GM12878 (cell line): ENCODE results near the gene NPAS3. TPM values are rescaled to one million over a fixed set of nuclear protein-coding genes. Genes with fewer than 3 reads are reported as not detected.

Experiments used
- ATAC-seq: fragments of 200-7000 bp; cut with Tn5 transposase; 3 replicates; pipeline ENCODE4 v1.9.1; 2020; ENCODE audit warnings: mild to moderate bottlenecking, moderate library complexity
- BruUV-seq: library from RNA; stranded (reverse); fragments of 400-500 nt; replicated peaks from 2 replicates; lab custom pipeline; 2021; lab: Mats Ljungman, UMichigan
- CTCF ChIA-PET: fragments of 300-600 bp; sonication (Branson Sonifier 250); formaldehyde crosslinking; extraction: SDS; loops from one replicate; lab custom pipeline; 2021; ENCODE audit warnings: inconsistent platforms; lab: Yijun Ruan, JAX
- POLR2A ChIA-PET: fragments of 350-600 bp; formaldehyde crosslinking; extraction: SDS; loops from one replicate; lab custom pipeline; 2021; ENCODE audit warnings: inconsistent platforms; lab: Charles Lee
- RAD21 ChIA-PET: fragments of 300-600 bp; sonication (Branson Sonifier 250); formaldehyde crosslinking; loops from one replicate; lab custom pipeline; 2023; ENCODE audit warnings: antibody characterized with exemption; ENCODE audit not compliant: unreplicated experiment; lab: Charles Lee
- SMC1A ChIA-PET: fragments of 300-600 bp; sonication (Branson Sonifier 250); formaldehyde crosslinking; loops from one replicate; lab custom pipeline; 2023; ENCODE audit not compliant: unreplicated experiment, uncharacterized antibody; lab: Charles Lee
- DNase-seq: peaks from one replicate; pipeline ENCODE4 v3.0.0-alpha.2; 2011; ENCODE audit warnings: low read depth, low spot score
- FAIRE-seq: peaks from 3 replicates; lab custom pipeline; 2011; peaks lifted over from hg19 to GRCh38; lab: Jason Lieb, UNC
- H2AFZ ChIP-seq: 2 replicates; pipeline ENCODE4 v1.6.0; 2011; ENCODE audit warnings: low read depth, low read length, control low read depth; ENCODE audit not compliant: control insufficient read depth
- H3K27ac ChIP-seq: 2 replicates; pipeline ENCODE4 v1.5.1; 2011; ENCODE audit warnings: control low read depth; ENCODE audit not compliant: control insufficient read depth, insufficient read depth
- H3K27me3 ChIP-seq, 2 experiments: replicated peaks in 1 of 2; 2 replicates each; pipeline versions ENCODE4 v1.6.0 to v1.6.1; 2011; ENCODE audit warnings: low read length in 1 of 2; ENCODE audit not compliant: control insufficient read depth in 2 of 2, insufficient read depth in 2 of 2
- H3K36me3 ChIP-seq, 2 experiments: 2 replicates each; pipeline ENCODE4 v1.5.1; 2011; ENCODE audit warnings: low read length in 1 of 2; ENCODE audit not compliant: control insufficient read depth in 2 of 2, insufficient read depth in 2 of 2
- H3K4me1 ChIP-seq: 2 replicates; pipeline ENCODE4 v1.6.1; 2011; ENCODE audit warnings: mild to moderate bottlenecking, low read length, moderate library complexity, mixed read lengths; ENCODE audit not compliant: control insufficient read depth, insufficient read depth
- H3K4me2 ChIP-seq: 2 replicates; pipeline ENCODE4 v1.6.0; 2011; ENCODE audit warnings: control low read depth; ENCODE audit not compliant: control insufficient read depth, insufficient read depth
- H3K4me3 ChIP-seq: fragments of 200-600 bp; sonication (generic); 2 replicates; pipeline ENCODE4 v1.5.1; 2016
- H3K79me2 ChIP-seq: 2 replicates; pipeline ENCODE4 v1.6.0; 2011; ENCODE audit warnings: low read length; ENCODE audit not compliant: control insufficient read depth, insufficient read depth
- H3K9ac ChIP-seq: 2 replicates; pipeline ENCODE4 v1.8.0; 2011; ENCODE audit warnings: low read length, control low read depth, mixed read lengths; ENCODE audit not compliant: control insufficient read depth, insufficient read depth
- H3K9me3 ChIP-seq: replicated peaks from 3 replicates; pipeline ENCODE4 v1.5.1; 2011; ENCODE audit warnings: mild to moderate bottlenecking, low read length; ENCODE audit not compliant: control insufficient read depth, insufficient read depth
- H4K20me1 ChIP-seq: 2 replicates; pipeline ENCODE4 v1.6.0; 2011; ENCODE audit not compliant: control insufficient read depth, insufficient read depth
- BHLHE40 ChIP-seq, 2 experiments: fragments of 450-650 bp in 1 of 2; IDR thresholded peaks; 2 replicates each; pipeline ENCODE4 v1.6.1; 2011 to 2017; ENCODE audit warnings: low read depth in 2 of 2, borderline replicate concordance in 1 of 2, improper control_type of control experiment in 1 of 2, low read length in 1 of 2, mild to moderate bottlenecking in 1 of 2
- CREM ChIP-seq: IDR thresholded peaks from 2 replicates; pipeline ENCODE4 v1.6.1; 2014; ENCODE audit warnings: antibody characterized with exemption, low read depth
- EP300 ChIP-seq, 2 experiments: fragments of 150-350 bp in 1 of 2; IDR thresholded peaks; 2 replicates each; pipeline ENCODE4 v1.6.1; 2011 to 2012; ENCODE audit warnings: low read depth in 2 of 2, low read length in 2 of 2, borderline replicate concordance in 1 of 2, improper control_type of control experiment in 1 of 2, inconsistent platforms in 1 of 2; ENCODE audit not compliant: control insufficient read depth in 1 of 2
- ESRRA ChIP-seq: IDR thresholded peaks from 2 replicates; pipeline ENCODE4 v1.6.1; 2012; ENCODE audit warnings: mild to moderate bottlenecking, low read length, improper control_type of control experiment
- HDAC6 ChIP-seq: fragments of 200-600 bp; sonication (generic); IDR thresholded peaks from one replicate; pipeline ENCODE4 v1.8.0; 2017; ENCODE audit warnings: antibody characterized with exemption; ENCODE audit not compliant: unreplicated experiment
- MEF2B ChIP-seq: fragments of 450-650 bp; IDR thresholded peaks from 2 replicates; pipeline ENCODE4 v1.6.1; 2018; ENCODE audit warnings: mild to moderate bottlenecking, moderate library complexity; ENCODE audit not compliant: partially characterized antibody, poor library complexity, severe bottlenecking
- NFYB ChIP-seq: IDR thresholded peaks from 2 replicates; pipeline ENCODE4 v1.6.1; 2011; ENCODE audit warnings: low read depth, mild to moderate bottlenecking, low read length, improper control_type of control experiment, moderate library complexity; ENCODE audit not compliant: insufficient read depth
- NRF1 ChIP-seq: conservative IDR thresholded peaks from 2 replicates; pipeline ENCODE4 v1.6.1; 2011; ENCODE audit warnings: mild to moderate bottlenecking, low read depth, low read length, improper control_type of control experiment
- POU2F2 ChIP-seq: IDR thresholded peaks from 3 replicates; pipeline ENCODE4 v1.6.1; 2011; ENCODE audit warnings: low read depth, mild to moderate bottlenecking, low read length, borderline replicate concordance
- SIN3A ChIP-seq: IDR thresholded peaks from 2 replicates; pipeline ENCODE4 v1.6.1; 2012; ENCODE audit warnings: low read depth, low read length, improper control_type of control experiment
- WGBS: methylation state at CpG from one replicate; pipeline ENCODE4 v1.1.6; 2016; ENCODE audit warnings: low lambda C conversion rate; ENCODE audit not compliant: insufficient replicate concordance, insufficient coverage; ENCODE audit errors: missing lambda C conversion rate; 5-methylcytosine and 5-hydroxymethylcytosine counted together
- in situ Hi-C: fragments of 300-500 bp; cut with MboI; formaldehyde crosslinking; loops from 9 replicates; pipeline ENCODE4 v1.14.3; 2018; ENCODE audit warnings: mixed read lengths
- intact Hi-C: fragments of 100-400 bp; cut with micrococcal nuclease; formaldehyde crosslinking; loops from one replicate; pipeline ENCODE4 v1.14.2; 2022; ENCODE audit not compliant: unreplicated experiment
- polyA plus RNA-seq, 11 experiments: library from polyadenylated mRNA; depleted of rRNA in 4 of 11; unstranded in 6 of 11; stranded (reverse) in 5 of 11; fragments of >200 nt; fragmentation: Nextera tagmentation in 4 of 11; fragmentation: Illumina TruSeq in 1 of 11; extraction: Ambion mirVana in 4 of 11; extraction: Trizol in 1 of 11; gene quantifications; 1 replicate in 1 of 11; 2 replicates in 10 of 11; pipeline versions ENCODE4 v1.2.1 to v1.2.3, GENCODE V29; 2011 to 2016; ENCODE audit warnings: inconsistent platforms in 2 of 11, missing spikeins in 2 of 11, low read depth in 1 of 11
- total RNA-seq, 4 experiments: library from RNA; depleted of rRNA in 3 of 4; stranded (reverse); fragments of >200 nt in 3 of 4; fragmentation: Illumina TruSeq in 1 of 4; extraction: Trizol in 1 of 4; gene quantifications; 2 replicates each; pipeline versions ENCODE4 v1.2.1 to v1.2.3, GENCODE V29; 2013 to 2021
- TF ChIP-seq, protein P1 (sequence below): IDR thresholded peaks from 2 replicates; pipeline ENCODE4 v1.6.1; 2012; ENCODE audit warnings: low read length, inconsistent platforms
- TF ChIP-seq, protein P2 (sequence below): fragments of 450-650 bp; formaldehyde crosslinking; IDR thresholded peaks from 2 replicates; pipeline ENCODE4 v1.4.0; 2022; ENCODE audit warnings: mild to moderate bottlenecking, moderate library complexity
- TF ChIP-seq, protein P3 (sequence below): fragments of 450-650 bp; IDR thresholded peaks from 2 replicates; pipeline ENCODE4 v1.6.1; 2017; ENCODE audit warnings: antibody characterized with exemption, mild to moderate bottlenecking, moderate library complexity

Gene NPAS3
- total and polyA plus RNA-seq, 10 of the 15 experiments (the other 5 are each of a cell fraction or from before 2014, with no cell fraction given) = under 0.01 to 2.7 (median 0.03) TPM; not detected in 6

DNA sequence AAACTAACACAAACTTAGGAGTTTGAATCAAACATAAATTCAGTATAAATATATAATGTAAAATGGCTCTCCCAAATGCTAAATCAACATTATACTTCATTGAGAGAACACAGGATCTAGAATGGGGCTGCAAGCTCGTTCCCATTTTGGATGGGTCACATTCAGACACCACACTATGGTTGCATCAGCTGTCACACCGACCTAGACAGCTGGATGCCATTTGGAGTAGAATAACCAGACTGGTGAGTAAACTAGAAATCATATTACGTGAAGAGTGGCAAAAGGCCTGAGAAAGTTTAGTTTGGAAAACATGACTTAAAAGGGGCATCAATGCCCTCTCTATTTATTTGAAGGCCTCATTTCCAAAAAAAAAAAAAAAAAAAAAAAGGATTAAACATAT is 430.4 kb downstream of the NPAS3 start:
- Histone ChIP-seq H3K79me2 (no peaks in the 10 kb centered on the region), H3K27me3 (no peaks in the 10 kb centered on the region), H3K4me3 (no peak overlapping the region), H3K9me3 (no peaks in the 10 kb centered on the region; the same call in 2 of the 3 replicates), H3K27ac (no peak overlapping the region), H3K36me3 (no peaks in the 10 kb centered on the region), H3K4me2 (no peak overlapping the region), H3K4me1 (peaks cover 10% of the 10 kb centered on the region), H3K9ac (no peak overlapping the region), H4K20me1 (no peaks in the 10 kb centered on the region), H2AFZ (no peak overlapping the region)
- intact Hi-C loops = no loop called here
- no TSS peak for BruUV-seq
- FAIRE-seq (no peak), ATAC-seq (no peak), DNase-seq (no peak)
- CTCF ChIA-PET = no interaction called here
- in situ Hi-C loops = no loop called here
- POLR2A ChIA-PET = interaction anchor here (0.6 kb wide), 1 partner anchor 294 kb away, joined by 8 read pairs; no protein-coding TSS in a partner anchor
- RAD21 ChIA-PET = interaction anchor here (0.9 kb wide), 1 partner anchor 171 kb away, joined by 3 read pairs; no protein-coding TSS in a partner anchor
- 2% methylated on average over 3 of the region's 3 CpGs for WGBS
- SMC1A ChIA-PET = interaction anchor here (0.9 kb wide), 1 partner anchor 13 kb away, joined by 3 read pairs; no protein-coding TSS in a partner anchor
- TF ChIP-seq, protein P1, sequence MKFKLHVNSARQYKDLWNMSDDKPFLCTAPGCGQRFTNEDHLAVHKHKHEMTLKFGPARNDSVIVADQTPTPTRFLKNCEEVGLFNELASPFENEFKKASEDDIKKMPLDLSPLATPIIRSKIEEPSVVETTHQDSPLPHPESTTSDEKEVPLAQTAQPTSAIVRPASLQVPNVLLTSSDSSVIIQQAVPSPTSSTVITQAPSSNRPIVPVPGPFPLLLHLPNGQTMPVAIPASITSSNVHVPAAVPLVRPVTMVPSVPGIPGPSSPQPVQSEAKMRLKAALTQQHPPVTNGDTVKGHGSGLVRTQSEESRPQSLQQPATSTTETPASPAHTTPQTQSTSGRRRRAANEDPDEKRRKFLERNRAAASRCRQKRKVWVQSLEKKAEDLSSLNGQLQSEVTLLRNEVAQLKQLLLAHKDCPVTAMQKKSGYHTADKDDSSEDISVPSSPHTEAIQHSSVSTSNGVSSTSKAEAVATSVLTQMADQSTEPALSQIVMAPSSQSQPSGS = no peak
- no peak for TF ChIP-seq MEF2B
- no peak for TF ChIP-seq ESRRA
- TF ChIP-seq POU2F2 = no peak
- TF ChIP-seq, protein P2, sequence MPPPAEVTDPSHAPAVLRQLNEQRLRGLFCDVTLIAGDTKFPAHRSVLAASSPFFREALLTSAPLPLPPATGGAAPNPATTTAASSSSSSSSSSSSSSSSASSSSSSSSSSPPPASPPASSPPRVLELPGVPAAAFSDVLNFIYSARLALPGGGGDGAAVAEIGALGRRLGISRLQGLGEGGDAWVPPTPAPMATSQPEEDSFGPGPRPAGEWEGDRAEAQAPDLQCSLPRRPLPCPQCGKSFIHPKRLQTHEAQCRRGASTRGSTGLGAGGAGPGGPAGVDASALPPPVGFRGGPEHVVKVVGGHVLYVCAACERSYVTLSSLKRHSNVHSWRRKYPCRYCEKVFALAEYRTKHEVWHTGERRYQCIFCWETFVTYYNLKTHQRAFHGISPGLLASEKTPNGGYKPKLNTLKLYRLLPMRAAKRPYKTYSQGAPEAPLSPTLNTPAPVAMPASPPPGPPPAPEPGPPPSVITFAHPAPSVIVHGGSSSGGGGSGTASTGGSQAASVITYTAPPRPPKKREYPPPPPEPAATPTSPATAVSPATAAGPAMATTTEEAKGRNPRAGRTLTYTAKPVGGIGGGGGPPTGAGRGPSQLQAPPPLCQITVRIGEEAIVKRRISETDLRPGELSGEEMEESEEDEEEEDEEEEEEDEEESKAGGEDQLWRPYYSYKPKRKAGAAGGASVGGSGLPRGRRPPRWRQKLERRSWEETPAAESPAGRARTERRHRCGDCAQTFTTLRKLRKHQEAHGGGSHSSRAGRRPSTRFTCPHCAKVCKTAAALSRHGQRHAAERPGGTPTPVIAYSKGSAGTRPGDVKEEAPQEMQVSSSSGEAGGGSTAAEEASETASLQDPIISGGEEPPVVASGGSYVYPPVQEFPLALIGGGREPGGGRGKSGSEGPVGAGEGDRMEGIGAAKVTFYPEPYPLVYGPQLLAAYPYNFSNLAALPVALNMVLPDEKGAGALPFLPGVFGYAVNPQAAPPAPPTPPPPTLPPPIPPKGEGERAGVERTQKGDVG (CRISPR knock-in tag) = no peak
- TF ChIP-seq CREM = no peak
- no peak for TF ChIP-seq NRF1
- TF ChIP-seq NFYB = no peak
- TF ChIP-seq, protein P3, sequence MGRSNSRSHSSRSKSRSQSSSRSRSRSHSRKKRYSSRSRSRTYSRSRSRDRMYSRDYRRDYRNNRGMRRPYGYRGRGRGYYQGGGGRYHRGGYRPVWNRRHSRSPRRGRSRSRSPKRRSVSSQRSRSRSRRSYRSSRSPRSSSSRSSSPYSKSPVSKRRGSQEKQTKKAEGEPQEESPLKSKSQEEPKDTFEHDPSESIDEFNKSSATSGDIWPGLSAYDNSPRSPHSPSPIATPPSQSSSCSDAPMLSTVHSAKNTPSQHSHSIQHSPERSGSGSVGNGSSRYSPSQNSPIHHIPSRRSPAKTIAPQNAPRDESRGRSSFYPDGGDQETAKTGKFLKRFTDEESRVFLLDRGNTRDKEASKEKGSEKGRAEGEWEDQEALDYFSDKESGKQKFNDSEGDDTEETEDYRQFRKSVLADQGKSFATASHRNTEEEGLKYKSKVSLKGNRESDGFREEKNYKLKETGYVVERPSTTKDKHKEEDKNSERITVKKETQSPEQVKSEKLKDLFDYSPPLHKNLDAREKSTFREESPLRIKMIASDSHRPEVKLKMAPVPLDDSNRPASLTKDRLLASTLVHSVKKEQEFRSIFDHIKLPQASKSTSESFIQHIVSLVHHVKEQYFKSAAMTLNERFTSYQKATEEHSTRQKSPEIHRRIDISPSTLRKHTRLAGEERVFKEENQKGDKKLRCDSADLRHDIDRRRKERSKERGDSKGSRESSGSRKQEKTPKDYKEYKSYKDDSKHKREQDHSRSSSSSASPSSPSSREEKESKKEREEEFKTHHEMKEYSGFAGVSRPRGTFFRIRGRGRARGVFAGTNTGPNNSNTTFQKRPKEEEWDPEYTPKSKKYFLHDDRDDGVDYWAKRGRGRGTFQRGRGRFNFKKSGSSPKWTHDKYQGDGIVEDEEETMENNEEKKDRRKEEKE = no peak
- TF ChIP-seq BHLHE40 (IDR thresholded peaks at IDR 0.05; ENCODE audit: borderline replicate concordance in 1 of 2, low read depth in 2 of 2, low read length in 1 of 2) = no peak
- TF ChIP-seq SIN3A = no peak
- no peak for TF ChIP-seq EP300 (IDR thresholded peaks at IDR 0.05; ENCODE audit: borderline replicate concordance in 1 of 2, control insufficient read depth in 1 of 2, low read depth in 2 of 2, low read length in 2 of 2)
- TF ChIP-seq HDAC6 = no peak
